Mesenchymal stem cell (in vitro differentiated cells and primary cell): ENCODE data around the gene SLX4.

ENCODE experiments used
- DNase-seq: peaks from one replicate; pipeline ENCODE4 v3.0.0-alpha.2; 2013
- H2AFZ ChIP-seq: one replicate; pipeline ENCODE4 v1.6.1; 2013; ENCODE audit warnings: low read depth, mild to moderate bottlenecking, control low read depth, inconsistent platforms, low read length, moderate library complexity
- H2AK5ac ChIP-seq: 2 replicates; pipeline ENCODE4 v1.6.1; 2013; ENCODE audit warnings: low read length, moderate library complexity, mild to moderate bottlenecking, inconsistent platforms; ENCODE audit not compliant: severe bottlenecking
- H2BK120ac ChIP-seq: one replicate; pipeline ENCODE4 v1.6.1; 2013; ENCODE audit warnings: low read depth, mild to moderate bottlenecking, inconsistent platforms, low read length, moderate library complexity
- H2BK12ac ChIP-seq, 2 experiments: one replicate each; pipeline ENCODE4 v1.6.1; 2013; ENCODE audit warnings: inconsistent platforms in 2 of 2, low read length in 2 of 2, mild to moderate bottlenecking in 2 of 2, moderate library complexity in 2 of 2, control low read depth in 1 of 2
- H2BK15ac ChIP-seq: one replicate; pipeline ENCODE4 v1.6.1; 2013; ENCODE audit warnings: mild to moderate bottlenecking, low read depth, inconsistent platforms; ENCODE audit not compliant: poor library complexity, severe bottlenecking
- H2BK5ac ChIP-seq: 2 replicates; pipeline ENCODE4 v1.6.1; 2013; ENCODE audit warnings: low read depth, mild to moderate bottlenecking, low read length, control low read depth, inconsistent platforms; ENCODE audit not compliant: poor library complexity, severe bottlenecking
- H3K14ac ChIP-seq, 2 experiments: one replicate each; pipeline ENCODE4 v1.6.1; 2013; ENCODE audit warnings: inconsistent platforms in 2 of 2, low read length in 2 of 2, control low read depth in 1 of 2, mild to moderate bottlenecking in 1 of 2, moderate library complexity in 1 of 2
- H3K18ac ChIP-seq, 2 experiments: one replicate each; pipeline ENCODE4 v1.6.1; 2013; ENCODE audit warnings: inconsistent platforms in 2 of 2, low read length in 2 of 2, control low read depth in 1 of 2, low read depth in 1 of 2, mild to moderate bottlenecking in 1 of 2
- H3K23ac ChIP-seq, 2 experiments: one replicate each; pipeline ENCODE4 v1.6.1; 2013; ENCODE audit warnings: inconsistent platforms in 2 of 2, low read length in 2 of 2, mild to moderate bottlenecking in 2 of 2, moderate library complexity in 2 of 2, control low read depth in 1 of 2
- H3K27ac ChIP-seq: 2 replicates; pipeline ENCODE4 v1.5.1; 2013; ENCODE audit warnings: mild to moderate bottlenecking, moderate library complexity, low read length, control low read depth, inconsistent platforms; ENCODE audit not compliant: poor library complexity, severe bottlenecking
- H3K27me3 ChIP-seq, 2 experiments: 2 replicates each; pipeline versions ENCODE4 v1.6.1 to v1.7.0; 2013; ENCODE audit warnings: low read length in 2 of 2, mild to moderate bottlenecking in 2 of 2, moderate library complexity in 2 of 2, control low read depth in 1 of 2, inconsistent platforms in 1 of 2; ENCODE audit not compliant: control insufficient read depth in 1 of 2, insufficient read depth in 1 of 2
- H3K36me3 ChIP-seq, 2 experiments: 2 replicates each; pipeline versions ENCODE4 v1.6.1 to v1.7.0; 2013; ENCODE audit warnings: low read length in 2 of 2, control low read depth in 1 of 2, inconsistent platforms in 1 of 2, low read depth in 1 of 2, mild to moderate bottlenecking in 1 of 2; ENCODE audit not compliant: insufficient read depth in 2 of 2, control insufficient read depth in 1 of 2
- H3K4ac ChIP-seq, 2 experiments: one replicate each; pipeline ENCODE4 v1.6.1; 2013; ENCODE audit warnings: inconsistent platforms in 2 of 2, low read length in 2 of 2, mild to moderate bottlenecking in 2 of 2, moderate library complexity in 2 of 2, control low read depth in 1 of 2, low read depth in 1 of 2
- H3K4me1 ChIP-seq: 2 replicates; pipeline ENCODE4 v1.6.1; 2013; ENCODE audit warnings: low read depth, low read length, control low read depth; ENCODE audit not compliant: control insufficient read depth, insufficient read depth
- H3K4me2 ChIP-seq: 2 replicates; pipeline ENCODE4 v1.6.1; 2013; ENCODE audit warnings: low read length, mild to moderate bottlenecking, inconsistent platforms; ENCODE audit not compliant: poor library complexity, severe bottlenecking
- H3K4me3 ChIP-seq, 2 experiments: 2 replicates each; pipeline versions ENCODE4 v1.5.1 to v1.7.0; 2013; ENCODE audit warnings: low read length in 2 of 2, mild to moderate bottlenecking in 2 of 2, control low read depth in 1 of 2, low read depth in 1 of 2; ENCODE audit not compliant: insufficient read depth in 1 of 2
- H3K79me1 ChIP-seq: replicated peaks from 2 replicates; pipeline ENCODE4 v1.6.1; 2013; ENCODE audit warnings: mild to moderate bottlenecking, control low read depth, low read length, inconsistent platforms; ENCODE audit not compliant: poor library complexity, severe bottlenecking
- H3K9ac ChIP-seq: 2 replicates; pipeline ENCODE4 v1.7.0; 2013; ENCODE audit warnings: mild to moderate bottlenecking, low read length, moderate library complexity
- H3K9me3 ChIP-seq: 2 replicates; pipeline ENCODE4 v1.7.0; 2013; ENCODE audit warnings: mild to moderate bottlenecking, low read length; ENCODE audit not compliant: control insufficient read depth
- H4K8ac ChIP-seq: one replicate; pipeline ENCODE4 v1.6.1; 2013; ENCODE audit warnings: inconsistent platforms, mild to moderate bottlenecking, low read length, moderate library complexity
- H4K91ac ChIP-seq: one replicate; pipeline ENCODE4 v1.6.1; 2013; ENCODE audit warnings: mild to moderate bottlenecking, low read length, inconsistent platforms
- WGBS: methylation state at CpG from one replicate; pipeline ENCODE4 v1.1.7; 2013; ENCODE audit warnings: mixed read lengths; 5-methylcytosine and 5-hydroxymethylcytosine counted together

SLX4 gene

GRCh38 chr16:3546986-3547682 is 64.3 kb downstream of the SLX4 start:
- Histone ChIP-seq H3K36me3 (no peaks in the 10 kb centered on the region), H3K4me1 (peaks cover 2% of the 10 kb centered on the region), H3K9me3 (peaks cover 2% of the 10 kb centered on the region), H2AK5ac (no peak overlapping the region), H2BK12ac (no peak overlapping the region), H2BK15ac (no peak overlapping the region), H4K91ac (no peak overlapping the region), H4K8ac (no peak overlapping the region), H3K79me1 (no peaks in the 10 kb centered on the region), H2BK5ac (no peak overlapping the region), H3K18ac (no peak overlapping the region), H2AFZ (no peak overlapping the region), H3K4ac (no peak overlapping the region), H3K4me2 (no peak overlapping the region), H3K27me3 (peaks cover 4 to 7% of the 10 kb centered on the region in 2 experiments), H3K14ac (no peak overlapping the region), H2BK120ac (no peak overlapping the region), H3K27ac (no peak overlapping the region), H3K9ac (no peak overlapping the region), H3K4me3 (no peak overlapping the region), H3K23ac (no peak overlapping the region)
- 95% methylated on average over 14 of the region's 15 CpGs for WGBS
- DNase-seq = no peak

DNA sequence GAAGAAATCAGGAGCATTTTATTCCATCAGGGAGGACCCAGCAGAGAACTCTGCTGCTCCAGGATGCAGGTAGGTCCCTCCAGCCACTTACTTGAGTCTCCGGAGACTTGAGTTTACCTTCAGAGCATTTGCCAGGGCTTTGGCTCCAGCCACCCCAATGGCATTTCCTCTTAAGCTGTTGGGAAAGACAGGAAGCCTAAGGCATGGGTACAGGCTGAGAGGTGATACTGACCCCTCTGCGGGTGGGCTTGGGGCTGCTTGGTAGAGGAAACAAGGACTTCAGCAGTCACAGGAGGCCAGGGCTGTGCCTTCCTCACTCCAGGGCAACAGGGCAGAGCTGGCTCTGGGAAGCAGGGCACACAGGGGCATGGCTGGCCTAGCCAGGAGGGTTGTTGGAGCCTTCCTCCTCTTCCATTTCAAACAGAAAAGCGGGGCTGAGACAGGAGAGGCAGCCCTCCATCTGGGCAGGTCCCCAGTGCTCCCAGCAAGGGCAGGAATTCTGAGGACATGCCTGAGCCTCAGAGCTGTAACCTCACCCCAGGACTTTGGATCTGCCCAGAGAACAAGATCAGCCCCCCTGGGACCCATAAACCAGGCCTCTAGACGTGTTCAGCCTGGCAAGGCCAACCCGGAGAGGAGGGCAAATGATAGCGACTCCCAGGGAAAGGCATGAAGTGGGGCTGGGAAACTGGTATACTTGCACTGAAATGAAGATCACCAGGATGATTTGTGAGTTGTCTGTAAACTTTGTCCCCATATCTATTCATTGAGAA is 68.6 kb downstream of the SLX4 start:
- H3K14ac ChIP-seq = no peak overlapping the region
- H3K4me1 ChIP-seq = no peaks in the 10 kb centered on the region
- no peak overlapping the region for H3K4me3 ChIP-seq
- no peak overlapping the region for H2BK15ac ChIP-seq
- H3K27ac ChIP-seq = no peak overlapping the region
- DNase-seq = no peak
- no peak overlapping the region for H4K91ac ChIP-seq
- no peak overlapping the region for H2AK5ac ChIP-seq
- H3K36me3 ChIP-seq = peaks cover 10 to 30% of the 10 kb centered on the region in 2 experiments
- H3K27me3 ChIP-seq = no peaks in the 10 kb centered on the region
- H2BK5ac ChIP-seq = no peak overlapping the region
- no peak overlapping the region for H3K4ac ChIP-seq
- no peak overlapping the region for H3K18ac ChIP-seq
- H3K4me2 ChIP-seq = no peak overlapping the region
- no peak overlapping the region for H2AFZ ChIP-seq
- no peak overlapping the region for H2BK120ac ChIP-seq
- no peak overlapping the region for H4K8ac ChIP-seq
- H3K9me3 ChIP-seq = no peaks in the 10 kb centered on the region
- no peak overlapping the region for H2BK12ac ChIP-seq
- WGBS = 77% methylated on average over 6 of the region's 6 CpGs
- H3K23ac ChIP-seq = no peak overlapping the region
- no peaks in the 10 kb centered on the region for H3K79me1 ChIP-seq
- no peak overlapping the region for H3K9ac ChIP-seq

DNA sequence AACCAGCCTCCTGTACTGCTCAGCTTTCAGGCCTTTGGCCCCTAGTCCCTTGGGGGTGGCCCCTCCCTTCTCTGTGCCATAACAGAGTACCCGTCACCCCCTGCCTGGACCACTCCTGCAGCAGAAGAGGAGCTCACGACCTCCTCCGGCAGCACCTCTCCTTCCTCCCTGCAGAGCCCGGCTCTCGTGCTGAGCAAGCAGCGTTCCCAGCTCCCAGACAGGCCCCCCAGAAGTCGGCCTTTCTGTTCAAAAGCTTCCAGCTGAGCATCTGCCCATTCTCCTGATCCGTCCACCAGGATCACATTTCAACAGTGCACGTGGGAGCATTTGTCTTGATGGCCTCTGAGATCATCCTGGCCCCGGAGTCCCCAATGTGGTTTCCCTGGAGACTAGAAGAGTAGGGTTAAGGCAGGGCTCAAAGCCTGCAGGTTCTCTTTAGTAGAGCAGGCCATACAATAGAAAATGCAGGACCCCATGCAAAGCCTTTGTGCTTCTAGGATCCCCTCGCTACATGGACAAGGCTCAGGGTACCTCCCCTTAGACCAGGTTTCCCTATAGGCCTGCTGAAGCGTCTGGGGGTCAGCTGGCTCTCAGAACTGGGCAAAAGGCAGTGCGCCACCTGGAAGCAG is 69.8 kb downstream of the SLX4 start:
- H2AK5ac ChIP-seq = no peak overlapping the region
- no peak overlapping the region for H2BK15ac ChIP-seq
- 91% methylated on average over 13 of the region's 13 CpGs for WGBS
- H3K27me3 ChIP-seq = no peaks in the 10 kb centered on the region
- no peak for DNase-seq
- no peak overlapping the region for H3K4me2 ChIP-seq
- peaks cover 10 to 34% of the 10 kb centered on the region in 2 experiments for H3K36me3 ChIP-seq
- no peak overlapping the region for H2BK12ac ChIP-seq
- no peak overlapping the region for H3K18ac ChIP-seq
- no peak overlapping the region for H2AFZ ChIP-seq
- no peak overlapping the region for H3K23ac ChIP-seq
- H3K27ac ChIP-seq = no peak overlapping the region
- no peak overlapping the region for H3K4ac ChIP-seq
- H3K14ac ChIP-seq = no peak overlapping the region
- H3K79me1 ChIP-seq = no peaks in the 10 kb centered on the region
- H3K9ac ChIP-seq = no peak overlapping the region
- H3K4me3 ChIP-seq = no peak overlapping the region
- no peaks in the 10 kb centered on the region for H3K4me1 ChIP-seq
- no peak overlapping the region for H2BK5ac ChIP-seq
- no peak overlapping the region for H2BK120ac ChIP-seq
- H4K91ac ChIP-seq = no peak overlapping the region
- H3K9me3 ChIP-seq = no peaks in the 10 kb centered on the region
- H4K8ac ChIP-seq = no peak overlapping the region

DNA sequence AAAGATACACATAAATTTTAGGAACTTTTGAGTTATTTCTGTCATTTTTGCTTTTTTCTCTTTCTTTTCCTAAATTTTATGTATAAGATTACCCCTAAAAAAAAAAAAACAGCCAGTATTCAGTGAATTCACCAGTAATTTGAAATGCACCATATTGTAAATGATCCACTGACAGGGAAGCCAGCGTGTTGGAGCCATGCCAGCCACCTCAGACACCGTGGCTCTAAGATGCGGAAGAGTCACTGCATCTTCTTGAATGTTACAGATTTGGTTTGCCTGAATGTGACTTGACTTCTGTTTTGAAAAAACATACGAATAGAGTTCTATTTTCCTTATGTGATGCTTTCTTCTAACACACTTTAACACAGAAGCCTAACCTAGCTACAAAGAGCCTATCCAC is 73.2 kb downstream of the SLX4 start:
- WGBS = 98% methylated on average over 4 of the region's 4 CpGs
- DNase-seq = no peak

More for the DNA sequence above, 73.2 kb downstream of the SLX4 start:
- H3K4me2 ChIP-seq = no peak overlapping the region
- no peak overlapping the region for H3K18ac ChIP-seq
- no peaks in the 10 kb centered on the region for H3K27me3 ChIP-seq
- H3K36me3 ChIP-seq = peaks cover 32 to 65% of the 10 kb centered on the region in 2 experiments
- no peak overlapping the region for H4K91ac ChIP-seq
- H2AK5ac ChIP-seq = no peak overlapping the region
- no peak overlapping the region for H3K23ac ChIP-seq
- no peaks in the 10 kb centered on the region for H3K9me3 ChIP-seq
- no peak overlapping the region for H2AFZ ChIP-seq
- no peaks in the 10 kb centered on the region for H3K79me1 ChIP-seq
- no peak overlapping the region for H2BK12ac ChIP-seq
- H3K4me3 ChIP-seq = no peak overlapping the region
- H4K8ac ChIP-seq = no peak overlapping the region
- no peak overlapping the region for H3K14ac ChIP-seq
- no peak overlapping the region for H2BK120ac ChIP-seq
- H3K9ac ChIP-seq = no peak overlapping the region
- H2BK15ac ChIP-seq = no peak overlapping the region
- H3K4me1 ChIP-seq = peaks cover 4% of the 10 kb centered on the region
- H3K4ac ChIP-seq = no peak overlapping the region
- H3K27ac ChIP-seq = no peak overlapping the region
- H2BK5ac ChIP-seq = no peak overlapping the region
